CD4-positive, CD25-positive, alpha-beta regulatory T cell (primary cell): ENCODE measurements around the gene ASTL. TPM values are rescaled to one million over a fixed set of nuclear protein-coding genes. Genes with fewer than 3 reads are reported as not detected.

Experiments used
- ATAC-seq, 2 donors: fragments of 150-1000 bp; cut with Tn5 transposase; one replicate each; pipeline ENCODE4 v1.10.0; 2021; ENCODE audit warnings: low read depth in 2 of 2, moderate number of reproducible peaks in 2 of 2, moderate library complexity in 1 of 2
- DNase-seq, 3 donors: peaks; one replicate each; pipeline versions ENCODE4 v3.0.0 to v3.0.0-alpha.2; 2012 to 2022; ENCODE audit warnings: mixed read lengths in 1 of 3
- H3K27ac ChIP-seq: one replicate; pipeline ENCODE4 v1.7.0; 2013; ENCODE audit warnings: mild to moderate bottlenecking, low read length; ENCODE audit not compliant: insufficient read depth, poor library complexity, severe bottlenecking
- H3K27me3 ChIP-seq: one replicate; pipeline ENCODE4 v1.7.0; 2013; ENCODE audit warnings: low read length; ENCODE audit not compliant: control insufficient read depth, insufficient read depth
- H3K36me3 ChIP-seq: one replicate; pipeline ENCODE4 v1.7.0; 2013; ENCODE audit warnings: mild to moderate bottlenecking, low read length, moderate library complexity; ENCODE audit not compliant: control insufficient read depth, insufficient read depth
- H3K4me1 ChIP-seq: 2 replicates; pipeline ENCODE4 v1.7.0; 2013; ENCODE audit warnings: mild to moderate bottlenecking, low read length; ENCODE audit not compliant: insufficient read depth, control insufficient read depth, poor library complexity, severe bottlenecking
- H3K4me3 ChIP-seq: one replicate; pipeline ENCODE4 v1.7.0; 2013; ENCODE audit warnings: low read depth, mild to moderate bottlenecking, low read length, moderate library complexity
- H3K9me3 ChIP-seq, 2 experiments: 1 replicate in 1 of 2; 2 replicates in 1 of 2; pipeline ENCODE4 v1.7.0; 2013; ENCODE audit warnings: low read length in 2 of 2, mild to moderate bottlenecking in 1 of 2, moderate library complexity in 1 of 2; ENCODE audit not compliant: control insufficient read depth in 2 of 2
- H3K27ac Mint-ChIP-seq, 3 donors: one replicate each; pipeline ENCODE4 v1.8.0; 2020 to 2022; ENCODE audit warnings: mild to moderate bottlenecking in 3 of 3, mixed read lengths in 3 of 3, moderate library complexity in 2 of 3
- H3K27me3 Mint-ChIP-seq: one replicate; pipeline ENCODE4 v1.8.0; 2022; ENCODE audit warnings: mild to moderate bottlenecking, mixed read lengths
- H3K36me3 Mint-ChIP-seq: one replicate; pipeline ENCODE4 v1.8.0; 2020; ENCODE audit warnings: mixed read lengths
- H3K4me1 Mint-ChIP-seq, 4 donors: one replicate each; pipeline ENCODE4 v1.8.0; 2020 to 2022; ENCODE audit warnings: mixed read lengths in 4 of 4, mild to moderate bottlenecking in 1 of 4
- H3K4me3 Mint-ChIP-seq, 4 donors: one replicate each; pipeline ENCODE4 v1.8.0; 2020 to 2022; ENCODE audit warnings: mild to moderate bottlenecking in 4 of 4, mixed read lengths in 4 of 4, moderate library complexity in 3 of 4
- H3K9me3 Mint-ChIP-seq, 7 donors: one replicate each; pipeline ENCODE4 v1.8.0; 2020 to 2022; ENCODE audit warnings: mixed read lengths in 7 of 7, mild to moderate bottlenecking in 3 of 7, moderate library complexity in 2 of 7
- polyA plus RNA-seq, 4 donors: library from polyadenylated mRNA; unstranded; fragments of 300-500 nt; fragmentation: Illumina TruSeq; gene quantifications; one replicate each; pipeline ENCODE4 v1.2.3, GENCODE V29; 2021
- total RNA-seq: library from RNA; stranded (reverse); gene quantifications from one replicate; pipeline ENCODE4 v1.2.3, GENCODE V29; 2022

ASTL gene
- total and polyA plus RNA-seq, 5 donors from 2014 or later: 0.23 to 9.7 (median 0.39) TPM; not detected in 2

DNA sequence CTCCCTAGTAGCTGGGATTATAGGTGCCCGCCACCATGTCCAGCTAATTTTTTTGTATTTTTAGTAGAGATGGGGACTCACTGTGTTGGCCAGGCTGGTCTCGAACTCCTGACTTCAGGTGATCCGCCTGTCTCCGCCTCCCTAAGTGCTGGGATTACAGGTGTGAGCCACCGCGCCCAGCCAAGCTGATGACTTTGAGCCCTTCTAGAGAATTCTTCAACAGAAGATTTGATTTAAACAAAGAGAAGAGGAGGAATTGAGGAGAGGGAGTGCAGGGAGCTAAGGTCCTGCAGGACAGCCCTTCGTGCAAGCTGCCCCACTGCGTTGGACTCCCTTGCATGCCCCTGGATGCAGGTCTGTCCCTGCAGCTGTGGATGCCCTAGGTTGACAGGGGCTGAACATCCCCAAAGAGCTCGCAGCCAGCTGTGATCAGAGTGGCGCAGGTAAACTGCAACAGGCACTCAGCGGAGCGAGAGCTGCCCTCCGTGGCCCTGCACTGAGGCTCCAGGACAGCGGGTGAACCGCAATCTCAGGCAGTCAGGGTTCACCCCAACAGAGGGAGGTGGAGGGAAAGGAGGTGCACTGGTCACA is 35.6 kb downstream of the ASTL start:
- no peak overlapping the region for H3K4me3 ChIP-seq
- H3K27ac ChIP-seq: no peak overlapping the region
- no peaks in the 10 kb centered on the region for H3K36me3 ChIP-seq
- DNase-seq (peak in 1 of 3 donors; percentile 1), ATAC-seq (no peak)
- peaks cover 0 to 7% (median 0%) of the 10 kb centered on the region in 4 donors for H3K4me1 Mint-ChIP-seq
- peaks cover 5 to 14% of the 10 kb centered on the region in 2 experiments for H3K9me3 ChIP-seq
- no peak overlapping the region for H3K4me3 Mint-ChIP-seq
- peaks cover 7% of the 10 kb centered on the region for H3K27me3 Mint-ChIP-seq
- H3K9me3 Mint-ChIP-seq: peaks cover 0 to 14% (median 2%) of the 10 kb centered on the region in 7 donors
- H3K36me3 Mint-ChIP-seq: no peaks in the 10 kb centered on the region
- H3K4me1 ChIP-seq: no peaks in the 10 kb centered on the region
- H3K27ac Mint-ChIP-seq: no peak overlapping the region
- no peaks in the 10 kb centered on the region for H3K27me3 ChIP-seq

- DNase-seq (peak in 1 of 3 donors; percentile 1), ATAC-seq (no peak)
- Mint-ChIP-seq H3K9me3 (peaks cover 0 to 13% (median 0%) of the 10 kb centered on the region in 7 donors), H3K4me3 (peak overlapping the region in 1 of 4 donors; percentile 59), H3K27ac (no peak overlapping the region), H3K4me1 (peaks cover 0 to 6% (median 0%) of the 10 kb centered on the region in 4 donors), H3K36me3 (no peaks in the 10 kb centered on the region), H3K27me3 (peaks cover 16% of the 10 kb centered on the region)
- H3K4me3 ChIP-seq: no peak overlapping the region
- H3K27ac ChIP-seq: no peak overlapping the region
- no peaks in the 10 kb centered on the region for H3K36me3 ChIP-seq
- no peaks in the 10 kb centered on the region for H3K4me1 ChIP-seq
- peaks cover 5 to 13% of the 10 kb centered on the region in 2 experiments for H3K9me3 ChIP-seq
- H3K27me3 ChIP-seq: no peaks in the 10 kb centered on the region
These were observed 37.4 kb downstream of the ASTL start for GRCh38 chr2:96100893-96101304.

DNA sequence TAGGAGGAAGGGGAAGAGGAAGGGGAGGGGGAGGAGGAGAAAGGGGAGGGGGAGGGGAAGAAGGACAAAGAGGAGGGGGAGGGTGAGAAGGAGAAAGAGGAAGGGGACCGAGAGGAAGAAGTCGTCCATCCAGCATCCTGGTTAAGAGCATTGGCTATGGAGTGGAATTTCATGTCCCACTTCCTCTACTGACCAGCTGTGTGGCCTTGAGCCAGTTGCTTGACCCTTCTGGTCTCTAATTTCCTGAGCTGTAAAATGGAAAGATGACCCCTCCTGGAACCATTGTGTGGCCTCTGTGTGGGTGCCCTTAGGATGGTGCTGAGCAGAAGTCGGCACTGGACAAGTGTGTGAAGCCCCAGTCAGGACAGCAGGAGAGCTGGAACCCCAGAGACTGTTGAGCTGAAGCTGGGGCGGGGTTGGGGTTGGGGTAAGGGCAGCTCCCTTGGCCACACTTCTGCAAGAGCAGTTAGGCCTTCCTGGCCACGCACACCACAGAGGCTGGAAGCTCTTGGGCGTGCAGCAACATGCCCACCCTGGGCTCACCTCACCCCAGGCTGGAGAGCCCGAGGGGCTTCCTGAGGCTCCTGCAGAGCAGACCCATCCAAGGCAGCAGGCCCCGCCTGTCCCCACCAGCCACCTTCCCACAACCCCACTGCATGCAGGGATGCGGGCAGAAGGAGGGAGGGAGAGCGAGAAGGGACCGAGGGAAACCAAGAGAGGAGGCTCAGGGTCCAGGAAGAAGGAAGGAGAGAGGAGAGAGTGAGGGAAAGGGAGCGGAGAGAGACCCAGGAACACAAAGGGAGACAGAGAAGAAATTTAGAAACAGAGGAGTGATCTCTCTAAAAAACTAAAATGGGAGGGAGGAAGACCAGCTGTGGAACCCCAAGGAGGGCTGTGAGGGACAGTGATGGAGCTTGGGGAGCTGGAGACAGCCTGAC is 38.2 kb downstream of the ASTL start:
- no peaks in the 10 kb centered on the region for H3K36me3 ChIP-seq
- DNase-seq (peak in 1 of 3 donors; percentile 1), ATAC-seq (no peak)
- Mint-ChIP-seq H3K36me3 (no peaks in the 10 kb centered on the region), H3K9me3 (peaks cover 0 to 5% (median 0%) of the 10 kb centered on the region in 7 donors), H3K27ac (no peak overlapping the region), H3K4me1 (peaks cover 0 to 3% (median 0%) of the 10 kb centered on the region in 4 donors), H3K27me3 (peaks cover 18% of the 10 kb centered on the region), H3K4me3 (no peak overlapping the region)
- H3K27ac ChIP-seq: no peak overlapping the region
- H3K9me3 ChIP-seq: peaks cover 0 to 5% of the 10 kb centered on the region in 2 experiments
- H3K27me3 ChIP-seq: no peaks in the 10 kb centered on the region
- H3K4me1 ChIP-seq: no peaks in the 10 kb centered on the region
- H3K4me3 ChIP-seq: no peak overlapping the region

GRCh38 chr2:96098900-96099590 is 39.3 kb downstream of the ASTL start:
- Histone ChIP-seq H3K36me3 (no peaks in the 10 kb centered on the region), H3K4me3 (no peak overlapping the region), H3K27me3 (no peaks in the 10 kb centered on the region), H3K4me1 (no peaks in the 10 kb centered on the region), H3K27ac (no peak overlapping the region), H3K9me3 (no peaks in the 10 kb centered on the region)
- ATAC-seq (no peak), DNase-seq (peak in 1 of 3 donors; percentile 1)
- Mint-ChIP-seq H3K4me3 (no peak overlapping the region), H3K27ac (no peak overlapping the region), H3K9me3 (no peaks in the 10 kb centered on the region), H3K4me1 (no peaks in the 10 kb centered on the region), H3K36me3 (no peaks in the 10 kb centered on the region), H3K27me3 (peaks cover 24% of the 10 kb centered on the region)

DNA sequence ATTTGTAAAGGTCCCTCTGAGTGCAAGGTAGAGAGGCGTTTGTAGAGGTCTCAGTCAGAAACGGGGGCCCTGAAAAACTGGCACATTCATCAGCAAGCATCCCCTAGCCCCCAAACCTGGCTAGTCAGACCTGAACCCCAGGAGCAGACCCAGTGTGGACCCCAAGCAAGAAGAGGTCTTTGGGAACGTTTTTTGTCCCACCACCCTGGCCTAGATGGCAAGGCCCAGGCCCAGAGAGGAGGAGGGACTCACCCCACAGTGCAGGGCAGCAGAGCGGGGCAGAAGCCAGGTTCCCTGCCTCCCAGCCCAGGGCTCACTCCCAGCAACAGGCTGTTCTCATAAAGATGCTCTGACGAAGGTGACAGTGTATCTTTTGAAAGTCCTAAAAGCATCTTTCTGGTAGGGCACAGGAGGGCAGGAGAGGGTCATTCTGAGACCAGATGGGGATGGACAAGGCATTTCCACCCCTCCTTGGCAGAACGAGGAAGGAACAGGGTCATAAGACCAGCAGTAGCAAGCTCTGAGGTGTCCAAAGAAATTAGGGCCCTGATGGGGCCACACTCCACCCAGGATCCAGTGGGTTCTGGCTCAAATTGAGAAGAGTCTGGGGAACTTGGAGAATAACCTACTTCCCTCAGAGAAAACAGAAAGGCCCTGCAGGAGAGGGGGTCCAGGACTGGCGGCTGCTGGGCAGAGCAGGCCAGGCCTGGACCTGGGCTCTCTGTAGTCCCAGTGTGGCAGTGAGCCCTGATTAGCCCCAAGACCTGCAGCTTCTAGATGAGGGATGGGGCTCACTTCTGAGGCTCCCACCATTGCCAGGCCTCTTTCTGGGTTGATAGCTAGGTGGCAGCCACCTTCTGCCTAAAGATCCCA is 40.1 kb downstream of the ASTL start:
- H3K9me3 ChIP-seq: no peaks in the 10 kb centered on the region
- Mint-ChIP-seq H3K27ac (no peak overlapping the region), H3K36me3 (no peaks in the 10 kb centered on the region), H3K27me3 (peaks cover 28% of the 10 kb centered on the region), H3K9me3 (no peaks in the 10 kb centered on the region), H3K4me1 (no peaks in the 10 kb centered on the region), H3K4me3 (no peak overlapping the region)
- H3K4me3 ChIP-seq: no peak overlapping the region
- ATAC-seq: no peak
- no peaks in the 10 kb centered on the region for H3K4me1 ChIP-seq
- no peak overlapping the region for H3K27ac ChIP-seq
- no peaks in the 10 kb centered on the region for H3K36me3 ChIP-seq
- peaks cover 3% of the 10 kb centered on the region for H3K27me3 ChIP-seq
- no peak for DNase-seq

- Histone ChIP-seq H3K4me3 (no peak overlapping the region), H3K9me3 (no peaks in the 10 kb centered on the region), H3K4me1 (no peaks in the 10 kb centered on the region), H3K27me3 (peaks cover 3% of the 10 kb centered on the region), H3K36me3 (no peaks in the 10 kb centered on the region), H3K27ac (no peak overlapping the region)
- peaks cover 28% of the 10 kb centered on the region for H3K27me3 Mint-ChIP-seq
- DNase-seq (no peak), ATAC-seq (no peak)
- H3K9me3 Mint-ChIP-seq: no peaks in the 10 kb centered on the region
- H3K4me1 Mint-ChIP-seq: no peaks in the 10 kb centered on the region
- no peak overlapping the region for H3K4me3 Mint-ChIP-seq
- no peak overlapping the region for H3K27ac Mint-ChIP-seq
- no peaks in the 10 kb centered on the region for H3K36me3 Mint-ChIP-seq
These were observed 40.9 kb downstream of the ASTL start for GRCh38 chr2:96097441-96097840.

DNA sequence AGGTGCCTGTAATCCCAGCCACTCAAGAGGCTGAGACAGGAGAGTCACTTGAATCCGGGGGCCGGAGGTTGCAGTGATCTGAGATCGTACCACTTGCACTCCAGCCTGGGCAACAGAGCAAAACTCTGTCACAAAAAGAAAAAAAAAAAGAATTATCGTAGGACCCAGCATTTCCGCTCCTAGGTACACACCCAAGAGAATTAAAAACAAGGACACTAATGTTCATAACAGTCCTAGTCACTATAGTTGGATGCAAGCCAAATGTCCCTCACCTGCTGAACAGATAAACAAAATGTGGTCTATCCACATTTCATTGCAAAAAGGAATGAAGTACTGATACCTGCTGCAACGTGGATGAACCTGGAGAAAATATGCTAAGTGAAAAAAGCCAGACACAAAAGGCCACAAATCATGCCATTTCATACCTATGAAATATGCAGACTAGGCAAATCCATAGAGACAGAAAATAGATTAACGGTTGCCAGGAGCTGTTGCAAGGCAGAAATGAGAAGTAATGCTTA is 43.1 kb downstream of the ASTL start:
- no peak overlapping the region for H3K4me3 Mint-ChIP-seq
- no peaks in the 10 kb centered on the region for H3K4me1 ChIP-seq
- H3K36me3 Mint-ChIP-seq: no peaks in the 10 kb centered on the region
- H3K27me3 Mint-ChIP-seq: peaks cover 25% of the 10 kb centered on the region
- ATAC-seq (no peak), DNase-seq (no peak)
- no peak overlapping the region for H3K4me3 ChIP-seq
- no peak overlapping the region for H3K27ac Mint-ChIP-seq
- no peaks in the 10 kb centered on the region for H3K4me1 Mint-ChIP-seq
- no peaks in the 10 kb centered on the region for H3K9me3 ChIP-seq
- H3K27me3 ChIP-seq: peaks cover 3% of the 10 kb centered on the region
- no peaks in the 10 kb centered on the region for H3K36me3 ChIP-seq
- H3K9me3 Mint-ChIP-seq: no peaks in the 10 kb centered on the region
- H3K27ac ChIP-seq: no peak overlapping the region
